ENCODE data around the gene FGF14.

The FGF14 gene

DNA sequence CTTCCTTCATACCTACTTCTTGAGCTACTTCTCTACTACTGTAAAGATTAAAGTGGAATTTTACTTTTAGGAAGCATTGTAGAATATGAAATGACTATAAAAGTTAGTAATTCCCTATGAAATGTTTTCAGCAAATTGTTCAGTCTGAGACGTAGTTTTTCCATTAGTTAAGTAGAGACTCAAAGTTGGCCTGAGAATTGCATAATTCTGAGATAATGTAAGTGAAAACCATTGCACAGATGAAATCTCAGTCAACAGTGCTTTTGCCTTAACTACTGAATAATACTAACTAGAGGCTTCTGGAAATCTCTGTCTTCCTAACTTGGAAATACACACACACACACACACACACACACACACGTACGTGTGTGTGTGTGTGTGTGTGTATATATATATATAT, 125.9 kb downstream of the FGF14 start:
- TF ChIP-seq, protein P1, sequence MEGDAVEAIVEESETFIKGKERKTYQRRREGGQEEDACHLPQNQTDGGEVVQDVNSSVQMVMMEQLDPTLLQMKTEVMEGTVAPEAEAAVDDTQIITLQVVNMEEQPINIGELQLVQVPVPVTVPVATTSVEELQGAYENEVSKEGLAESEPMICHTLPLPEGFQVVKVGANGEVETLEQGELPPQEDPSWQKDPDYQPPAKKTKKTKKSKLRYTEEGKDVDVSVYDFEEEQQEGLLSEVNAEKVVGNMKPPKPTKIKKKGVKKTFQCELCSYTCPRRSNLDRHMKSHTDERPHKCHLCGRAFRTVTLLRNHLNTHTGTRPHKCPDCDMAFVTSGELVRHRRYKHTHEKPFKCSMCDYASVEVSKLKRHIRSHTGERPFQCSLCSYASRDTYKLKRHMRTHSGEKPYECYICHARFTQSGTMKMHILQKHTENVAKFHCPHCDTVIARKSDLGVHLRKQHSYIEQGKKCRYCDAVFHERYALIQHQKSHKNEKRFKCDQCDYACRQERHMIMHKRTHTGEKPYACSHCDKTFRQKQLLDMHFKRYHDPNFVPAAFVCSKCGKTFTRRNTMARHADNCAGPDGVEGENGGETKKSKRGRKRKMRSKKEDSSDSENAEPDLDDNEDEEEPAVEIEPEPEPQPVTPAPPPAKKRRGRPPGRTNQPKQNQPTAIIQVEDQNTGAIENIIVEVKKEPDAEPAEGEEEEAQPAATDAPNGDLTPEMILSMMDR (IDR thresholded peaks at IDR 0.05; ENCODE audit: borderline replicate concordance, insufficient read depth, low read depth, low read length): no peak
- no peak overlapping the region for H3K4me3 ChIP-seq (ENCODE audit: low read depth, low read length)

DNA sequence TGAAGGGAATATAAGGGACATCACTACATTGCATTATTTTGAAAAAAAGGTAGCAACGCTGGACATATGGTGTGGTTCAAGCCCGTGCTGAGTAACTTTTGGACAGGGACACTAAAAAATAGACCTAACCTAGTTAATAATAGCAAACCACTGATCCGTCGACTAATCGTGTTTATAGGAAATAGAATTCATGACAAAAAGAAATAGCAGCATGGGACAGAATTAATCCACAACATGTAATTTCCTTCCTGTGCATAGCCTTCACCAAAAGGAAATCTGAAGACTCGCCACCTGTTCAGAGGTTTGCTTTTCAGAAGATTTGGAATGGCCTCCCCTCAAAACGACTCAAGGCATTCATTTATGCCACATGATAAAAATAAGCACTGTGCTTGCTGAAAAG, 128.7 kb downstream of the FGF14 start:
- TF ChIP-seq, protein P1 (IDR thresholded peaks at IDR 0.05; ENCODE audit: borderline replicate concordance, insufficient read depth, low read depth, low read length): no peak

DNA sequence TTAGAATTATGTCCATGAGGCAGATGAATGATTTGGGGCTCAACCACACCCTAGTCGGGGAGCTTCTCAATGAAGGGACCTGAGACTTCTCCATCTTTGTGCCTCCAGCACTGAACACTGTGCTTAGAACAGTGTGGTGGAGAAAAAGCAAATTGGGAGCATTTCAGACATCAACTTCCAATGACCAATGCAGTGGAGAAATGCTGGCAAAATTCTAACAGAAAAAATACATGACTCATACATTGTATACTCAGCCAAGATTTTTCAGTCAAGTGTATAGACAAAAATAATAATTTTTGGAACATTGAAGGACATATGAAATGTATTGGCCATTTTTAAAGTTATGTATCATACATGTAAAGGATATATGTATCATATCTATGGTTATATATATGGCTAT, 134.7 kb downstream of the FGF14 start:
- H3K4me3 ChIP-seq (ENCODE audit: low read depth, low read length): no peak overlapping the region
- TF ChIP-seq, protein P1 (IDR thresholded peaks at IDR 0.05; ENCODE audit: borderline replicate concordance, insufficient read depth, low read depth, low read length): no peak

More for the DNA sequence above, 128.7 kb downstream of the FGF14 start:
- no peak overlapping the region for H3K4me3 ChIP-seq (ENCODE audit: low read depth, low read length)

DNA sequence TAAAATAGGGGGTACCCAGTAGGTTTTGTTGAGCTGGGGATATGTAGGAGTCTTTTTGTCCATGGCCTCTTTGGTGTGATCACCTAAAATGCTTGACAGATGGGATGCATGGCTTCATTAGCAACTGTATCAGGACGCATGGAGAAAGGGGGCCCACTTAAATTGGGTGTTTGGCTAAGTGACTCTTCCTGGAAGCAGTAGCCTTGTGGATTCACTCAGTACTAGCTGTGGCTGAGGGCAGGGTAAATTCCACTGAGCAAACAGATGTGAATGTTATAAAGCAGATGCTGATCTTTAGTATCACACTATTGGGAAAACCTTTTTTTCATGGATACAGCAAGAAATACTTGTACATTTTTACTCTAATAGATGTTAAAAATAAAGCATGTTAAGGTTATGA, 140.0 kb downstream of the FGF14 start:
- no peak overlapping the region for H3K4me3 ChIP-seq (ENCODE audit: low read depth, low read length)
- TF ChIP-seq, protein P1 (IDR thresholded peaks at IDR 0.05; ENCODE audit: borderline replicate concordance, insufficient read depth, low read depth, low read length): no peak

DNA sequence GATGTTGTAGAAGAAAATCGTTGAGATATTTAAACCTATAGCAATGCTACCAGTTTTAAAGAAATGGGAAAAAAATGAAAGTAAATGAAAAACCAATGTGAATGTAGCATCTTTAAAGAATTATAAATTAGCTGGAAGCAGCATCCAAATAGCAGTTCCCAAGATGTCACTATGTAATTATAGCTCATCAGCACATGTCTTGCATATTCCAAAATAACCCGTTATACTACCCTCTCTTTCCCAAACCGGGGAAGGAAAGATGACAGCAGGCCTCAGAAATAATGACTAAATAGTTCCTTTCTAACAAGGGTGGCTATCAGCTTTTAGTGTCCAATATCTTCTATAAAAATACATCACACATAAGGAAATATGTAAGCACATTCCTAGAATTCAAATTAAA, 140.5 kb downstream of the FGF14 start:
- no peak overlapping the region for H3K4me3 ChIP-seq (ENCODE audit: low read depth, low read length)
- TF ChIP-seq, protein P1 (IDR thresholded peaks at IDR 0.05; ENCODE audit: borderline replicate concordance, insufficient read depth, low read depth, low read length): no peak

DNA sequence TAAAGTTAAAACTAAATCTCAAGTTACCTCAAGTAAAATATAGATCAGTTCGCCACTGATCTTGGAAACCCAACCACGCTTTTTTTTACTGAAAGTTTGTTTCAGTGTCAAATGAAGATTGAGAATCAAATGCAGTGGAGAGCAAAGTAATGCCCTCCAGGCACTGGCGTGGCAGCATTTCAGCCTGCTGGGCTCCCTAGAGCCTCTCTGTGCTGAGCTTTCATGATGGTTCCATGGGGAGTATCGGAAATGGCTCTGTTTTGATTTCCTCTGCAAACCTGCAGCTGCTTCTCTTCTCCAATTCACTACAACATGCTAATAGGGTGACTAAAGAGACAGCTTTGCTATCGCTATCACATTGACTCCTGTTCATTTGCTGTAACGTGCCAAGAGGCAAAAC, 141.6 kb downstream of the FGF14 start:
- TF ChIP-seq, protein P1 (IDR thresholded peaks at IDR 0.05; ENCODE audit: borderline replicate concordance, insufficient read depth, low read depth, low read length): no peak
- no peak overlapping the region for H3K4me3 ChIP-seq (ENCODE audit: low read depth, low read length)

DNA sequence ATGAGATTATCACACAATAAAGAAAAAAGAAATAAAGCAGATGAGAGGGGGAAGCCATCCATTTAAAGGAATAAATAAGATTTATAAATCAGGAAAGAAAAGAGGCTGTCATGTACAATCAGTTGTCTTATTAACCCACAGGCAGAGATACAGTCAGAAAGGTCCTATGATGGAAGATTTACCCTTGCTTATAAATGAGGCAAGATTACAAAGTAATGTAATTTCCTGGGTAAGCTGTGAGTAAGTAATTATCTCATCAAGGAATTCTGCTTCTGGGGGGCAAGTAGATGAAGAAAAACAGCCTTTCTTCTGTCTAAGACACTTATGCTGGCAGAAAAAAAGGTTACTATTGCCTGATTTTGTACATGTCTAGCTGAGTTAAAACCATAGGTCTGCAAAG, 146.4 kb downstream of the FGF14 start:
- TF ChIP-seq, protein P1 (IDR thresholded peaks at IDR 0.05; ENCODE audit: borderline replicate concordance, insufficient read depth, low read depth, low read length): no peak
- H3K4me3 ChIP-seq (ENCODE audit: low read depth, low read length): no peak overlapping the region

Data from GM12875 (cell line).